Measurements from ENCODE around the gene TAPT1. TPM values are rescaled to one million over a fixed set of nuclear protein-coding genes. Genes with fewer than 3 reads are reported as not detected.

Gene TAPT1
- total and polyA plus RNA-seq, 2 of the 13 experiments (the other 11 are each of a cell fraction or from before 2014, with no cell fraction given) = 24.5 to 25.3 TPM

DNA sequence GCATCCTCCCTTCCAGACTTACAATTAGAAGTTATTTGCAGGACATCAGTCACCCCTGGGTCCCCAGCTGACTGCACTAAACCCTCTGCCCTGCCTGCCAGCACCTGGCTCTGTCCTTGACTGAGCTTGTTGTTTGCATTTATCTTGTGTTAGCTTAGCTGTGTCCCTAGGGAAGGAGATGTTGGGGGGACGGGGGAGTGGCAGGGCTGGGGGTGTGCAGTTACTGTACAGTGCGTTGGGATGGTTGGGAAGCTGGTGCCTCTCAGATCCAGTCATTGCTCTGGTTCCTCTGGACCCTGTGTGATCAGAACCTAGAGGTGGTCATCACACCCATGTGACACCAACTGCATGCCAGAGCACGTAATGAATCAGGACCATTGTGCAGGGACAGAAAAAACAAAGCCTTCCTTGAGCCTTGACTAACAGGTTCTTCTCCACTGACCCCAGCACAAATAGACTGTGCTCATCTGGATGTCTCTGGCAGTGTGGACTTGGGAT is 109.7 kb downstream of the TAPT1 start (continued):
- TF ChIP-seq, protein P1, sequence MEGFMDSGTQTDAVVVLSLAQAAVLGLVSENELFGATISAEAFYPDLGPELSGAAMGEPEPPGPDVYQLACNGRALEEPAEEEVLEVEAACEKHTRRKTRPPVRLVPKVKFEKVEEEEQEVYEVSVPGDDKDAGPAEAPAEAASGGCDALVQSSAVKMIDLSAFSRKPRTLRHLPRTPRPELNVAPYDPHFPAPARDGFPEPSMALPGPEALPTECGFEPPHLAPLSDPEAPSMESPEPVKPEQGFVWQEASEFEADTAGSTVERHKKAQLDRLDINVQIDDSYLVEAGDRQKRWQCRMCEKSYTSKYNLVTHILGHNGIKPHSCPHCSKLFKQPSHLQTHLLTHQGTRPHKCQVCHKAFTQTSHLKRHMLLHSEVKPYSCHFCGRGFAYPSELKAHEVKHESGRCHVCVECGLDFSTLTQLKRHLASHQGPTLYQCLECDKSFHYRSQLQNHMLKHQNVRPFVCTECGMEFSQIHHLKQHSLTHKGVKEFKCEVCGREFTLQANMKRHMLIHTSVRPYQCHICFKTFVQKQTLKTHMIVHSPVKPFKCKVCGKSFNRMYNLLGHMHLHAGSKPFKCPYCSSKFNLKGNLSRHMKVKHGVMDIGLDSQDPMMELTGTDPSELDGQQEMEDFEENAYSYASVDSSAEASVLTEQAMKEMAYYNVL (CRISPR knock-in tag; IDR thresholded peaks at IDR 0.05; ENCODE audit: borderline replicate concordance) = no peak
- TF ChIP-seq NONO (IDR thresholded peaks at IDR 0.05) (no peak), NONO (CRISPR knock-in tag; conservative IDR thresholded peaks at IDR 0.05) (0 out of 2 replicates have a peak, but pooled peaks have one; percentile 12), DMAP1 (CRISPR knock-in tag; IDR thresholded peaks at IDR 0.05) (no peak), ZNF331 (CRISPR knock-in tag; IDR thresholded peaks at IDR 0.05) (peak; percentile 25; the same call in 1 of the 2 replicates), ADNP (CRISPR knock-in tag; IDR thresholded peaks at IDR 0.05) (no peak), ZNF337 (CRISPR knock-in tag; IDR thresholded peaks at IDR 0.05; ENCODE audit: borderline replicate concordance, low read depth) (no peak), ZNF614 (CRISPR knock-in tag; IDR thresholded peaks at IDR 0.05; ENCODE audit: borderline replicate concordance) (peak; percentile 17; the same call in 1 of the 2 replicates), HOXA5 (CRISPR knock-in tag; IDR thresholded peaks at IDR 0.05) (no peak), NCOR1 (IDR thresholded peaks at IDR 0.05; ENCODE audit: borderline replicate concordance, low read length) (no peak), FOXK1 (CRISPR knock-in tag; IDR thresholded peaks at IDR 0.05; ENCODE audit: borderline replicate concordance, low read depth) (no peak), HNRNPH1 (optimal IDR thresholded peaks at IDR 0.05; ENCODE audit: low read depth, low read length) (no peak), ZNF30 (CRISPR knock-in tag; IDR thresholded peaks at IDR 0.05) (no peak), SRY (CRISPR knock-in tag; IDR thresholded peaks at IDR 0.05) (no peak), ZNF629 (CRISPR knock-in tag; conservative IDR thresholded peaks at IDR 0.05) (no peak), KLF9 (CRISPR knock-in tag; IDR thresholded peaks at IDR 0.05; ENCODE audit: low read depth) (no peak), EED (CRISPR knock-in tag; IDR thresholded peaks at IDR 0.05) (no peak), ZNF138 (CRISPR knock-in tag; IDR thresholded peaks at IDR 0.05; ENCODE audit: low read depth) (no peak), NPAS2 (CRISPR knock-in tag; IDR thresholded peaks at IDR 0.05; ENCODE audit: borderline replicate concordance) (no peak), ELF1 (CRISPR knock-in tag; IDR thresholded peaks at IDR 0.05) (no peak), FOXA3 (CRISPR knock-in tag; IDR thresholded peaks at IDR 0.05) (peak; percentile 10; the same call in 1 of the 2 replicates), ATF7 (IDR thresholded peaks at IDR 0.05) (no peak), ATF7 (CRISPR knock-in tag; IDR thresholded peaks at IDR 0.05) (no peak)
- TF ChIP-seq, protein P2, sequence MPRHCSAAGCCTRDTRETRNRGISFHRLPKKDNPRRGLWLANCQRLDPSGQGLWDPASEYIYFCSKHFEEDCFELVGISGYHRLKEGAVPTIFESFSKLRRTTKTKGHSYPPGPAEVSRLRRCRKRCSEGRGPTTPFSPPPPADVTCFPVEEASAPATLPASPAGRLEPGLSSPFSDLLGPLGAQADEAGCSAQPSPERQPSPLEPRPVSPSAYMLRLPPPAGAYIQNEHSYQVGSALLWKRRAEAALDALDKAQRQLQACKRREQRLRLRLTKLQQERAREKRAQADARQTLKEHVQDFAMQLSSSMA (CRISPR knock-in tag; IDR thresholded peaks at IDR 0.05) = no peak
- TF ChIP-seq, protein P3, sequence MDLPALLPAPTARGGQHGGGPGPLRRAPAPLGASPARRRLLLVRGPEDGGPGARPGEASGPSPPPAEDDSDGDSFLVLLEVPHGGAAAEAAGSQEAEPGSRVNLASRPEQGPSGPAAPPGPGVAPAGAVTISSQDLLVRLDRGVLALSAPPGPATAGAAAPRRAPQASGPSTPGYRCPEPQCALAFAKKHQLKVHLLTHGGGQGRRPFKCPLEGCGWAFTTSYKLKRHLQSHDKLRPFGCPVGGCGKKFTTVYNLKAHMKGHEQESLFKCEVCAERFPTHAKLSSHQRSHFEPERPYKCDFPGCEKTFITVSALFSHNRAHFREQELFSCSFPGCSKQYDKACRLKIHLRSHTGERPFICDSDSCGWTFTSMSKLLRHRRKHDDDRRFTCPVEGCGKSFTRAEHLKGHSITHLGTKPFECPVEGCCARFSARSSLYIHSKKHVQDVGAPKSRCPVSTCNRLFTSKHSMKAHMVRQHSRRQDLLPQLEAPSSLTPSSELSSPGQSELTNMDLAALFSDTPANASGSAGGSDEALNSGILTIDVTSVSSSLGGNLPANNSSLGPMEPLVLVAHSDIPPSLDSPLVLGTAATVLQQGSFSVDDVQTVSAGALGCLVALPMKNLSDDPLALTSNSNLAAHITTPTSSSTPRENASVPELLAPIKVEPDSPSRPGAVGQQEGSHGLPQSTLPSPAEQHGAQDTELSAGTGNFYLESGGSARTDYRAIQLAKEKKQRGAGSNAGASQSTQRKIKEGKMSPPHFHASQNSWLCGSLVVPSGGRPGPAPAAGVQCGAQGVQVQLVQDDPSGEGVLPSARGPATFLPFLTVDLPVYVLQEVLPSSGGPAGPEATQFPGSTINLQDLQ (CRISPR knock-in tag; IDR thresholded peaks at IDR 0.05) = no peak
- TF ChIP-seq, protein P4, sequence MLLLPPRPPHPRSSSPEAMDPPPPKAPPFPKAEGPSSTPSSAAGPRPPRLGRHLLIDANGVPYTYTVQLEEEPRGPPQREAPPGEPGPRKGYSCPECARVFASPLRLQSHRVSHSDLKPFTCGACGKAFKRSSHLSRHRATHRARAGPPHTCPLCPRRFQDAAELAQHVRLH (CRISPR knock-in tag; IDR thresholded peaks at IDR 0.05; ENCODE audit: borderline replicate concordance, low read depth) = no peak
- TF ChIP-seq, protein P5, sequence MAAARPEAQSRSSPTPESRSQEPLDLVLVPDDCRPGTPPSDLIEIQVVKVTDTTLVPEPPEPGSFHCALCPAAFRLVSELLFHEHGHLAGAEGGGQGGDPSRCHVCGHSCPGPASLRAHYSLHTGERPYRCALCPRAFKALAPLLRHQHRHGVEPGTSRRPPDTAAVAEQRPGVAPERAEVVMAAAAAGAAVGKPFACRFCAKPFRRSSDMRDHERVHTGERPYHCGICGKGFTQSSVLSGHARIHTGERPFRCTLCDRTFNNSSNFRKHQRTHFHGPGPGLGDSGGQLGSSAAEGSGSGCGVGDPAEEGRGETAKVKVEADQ (CRISPR knock-in tag; IDR thresholded peaks at IDR 0.05; ENCODE audit: borderline replicate concordance) = no peak

Measured in HepG2 (cell line).